HG03571 (cell line): Measurements from ENCODE around the gene RPL37A.

Experiments
- ATAC-seq: cut with Tn5 transposase; IDR thresholded peaks from one replicate; pipeline ENCODE4 v1.9.1; 2021; ENCODE audit not compliant: unreplicated experiment

The RPL37A gene

GRCh38 chr2:216486708-216487107, 11.9 kb upstream of the RPL37A start:
- ATAC-seq, result no peak

DNA sequence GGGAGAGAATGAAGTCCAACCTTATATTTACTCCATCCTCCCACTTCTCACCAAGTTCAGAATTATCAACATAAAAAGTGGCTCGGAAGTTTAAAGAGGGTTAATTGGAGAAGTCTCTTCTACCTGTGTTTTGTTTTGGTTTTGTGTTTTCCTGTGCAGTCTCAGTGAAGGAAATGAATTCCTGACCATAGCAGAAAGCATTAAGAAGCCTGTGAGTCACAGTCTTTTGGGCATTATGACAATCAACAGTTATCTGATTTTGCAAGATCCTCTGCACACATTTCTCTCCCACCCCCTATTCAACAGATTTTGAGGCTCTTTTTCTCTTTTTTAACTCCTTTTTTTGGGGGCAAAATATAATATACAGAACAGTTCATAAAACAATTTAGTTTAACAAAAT, 8.6 kb upstream of the RPL37A start:
- no peak for ATAC-seq

GRCh38 chr2:216491793-216492596, 6.6 kb upstream of the RPL37A start:
- ATAC-seq, result peak; percentile 90

DNA sequence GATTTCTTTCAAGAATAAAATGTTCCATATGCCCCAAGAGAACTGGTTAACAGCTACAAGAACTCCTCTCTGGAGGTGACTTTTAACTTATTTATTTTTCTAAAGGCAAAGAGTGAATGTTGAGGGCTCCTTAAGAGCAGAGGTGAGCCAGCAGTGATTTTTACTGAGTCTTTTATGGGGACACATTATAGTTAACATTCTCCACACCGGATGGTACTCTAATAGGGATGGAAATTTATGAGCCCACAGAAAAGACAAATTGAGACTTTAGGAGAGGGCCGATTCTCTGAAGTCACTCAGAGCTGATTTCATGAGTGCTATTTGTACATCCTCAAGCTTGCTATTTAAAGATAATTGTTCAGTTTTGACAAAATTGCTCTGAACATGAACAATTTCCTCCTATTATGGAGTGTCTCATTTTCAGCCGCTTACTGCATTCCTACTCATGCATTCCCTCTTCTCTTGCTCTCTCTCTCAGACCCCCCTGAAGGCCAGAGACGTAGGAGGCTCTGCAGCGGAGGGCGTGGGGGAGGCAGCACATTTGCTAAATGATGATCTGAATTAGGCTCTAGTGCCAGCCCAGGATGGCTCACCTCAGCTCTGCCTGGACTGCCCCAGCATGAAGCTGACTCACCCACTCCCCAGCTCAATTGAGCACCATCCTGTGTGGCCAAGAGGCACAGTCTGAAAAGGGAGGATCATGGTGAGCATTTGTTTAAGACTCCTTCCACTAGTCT, 5.9 kb upstream of the RPL37A start:
- no peak for ATAC-seq

GRCh38 chr2:216493334-216493685, 5.3 kb upstream of the RPL37A start:
- no peak for ATAC-seq

DNA sequence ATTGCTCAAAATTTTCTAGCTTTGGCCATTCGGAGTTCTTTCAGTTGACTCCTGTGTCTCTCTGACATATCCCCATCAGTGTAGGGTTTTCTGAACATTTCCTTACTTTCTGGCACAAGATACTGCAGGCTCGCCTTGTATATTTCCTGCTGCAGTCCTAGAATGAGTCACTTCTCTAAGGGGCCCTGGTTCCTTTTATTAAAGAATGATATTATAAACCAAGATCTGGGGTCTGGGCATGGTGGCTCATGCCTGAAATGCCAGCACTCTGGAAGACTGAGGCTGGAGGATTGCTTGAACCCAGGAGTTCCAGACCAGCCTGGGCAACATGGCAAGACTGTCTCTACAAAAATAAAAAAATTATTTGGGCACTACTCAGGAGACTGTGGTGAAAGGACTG, 3.0 kb upstream of the RPL37A start:
- ATAC-seq, result no peak

DNA sequence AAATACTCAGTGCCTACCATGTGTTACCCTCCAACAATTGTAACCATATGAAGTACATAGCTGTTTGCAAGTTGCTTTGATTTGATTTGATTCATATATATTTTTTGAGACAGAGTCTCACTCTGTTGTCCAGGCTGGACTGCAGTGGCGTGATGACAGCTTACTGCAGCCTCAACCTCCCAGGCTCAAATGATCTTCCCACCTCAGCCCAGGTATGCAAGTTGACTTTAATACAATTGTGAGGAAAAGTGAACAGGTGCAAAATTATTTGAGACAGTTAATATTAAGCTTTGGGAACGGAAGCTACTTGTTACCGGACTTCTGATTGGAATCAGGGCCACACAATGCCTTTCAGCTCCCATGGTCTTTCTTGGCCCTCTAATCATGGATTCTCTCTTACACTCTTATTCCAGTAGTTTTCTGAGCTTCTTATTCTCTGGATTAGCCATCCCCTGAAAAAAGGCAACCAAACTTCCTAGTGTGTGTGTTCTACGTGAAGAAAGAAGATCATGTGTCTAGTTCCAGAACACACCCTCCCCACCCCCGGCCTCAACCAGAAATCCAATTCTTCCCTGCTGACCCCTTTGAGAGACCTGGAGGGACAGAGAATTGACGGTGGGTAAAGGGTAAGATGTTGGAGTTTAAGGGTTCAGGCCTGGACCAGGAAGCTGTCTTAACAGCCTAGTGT, 1.1 kb upstream of the RPL37A start:
- no peak for ATAC-seq

- ATAC-seq, result no peak
Measured at GRCh38 chr2:216498070-216498378, 620 bp upstream of the RPL37A start.

DNA sequence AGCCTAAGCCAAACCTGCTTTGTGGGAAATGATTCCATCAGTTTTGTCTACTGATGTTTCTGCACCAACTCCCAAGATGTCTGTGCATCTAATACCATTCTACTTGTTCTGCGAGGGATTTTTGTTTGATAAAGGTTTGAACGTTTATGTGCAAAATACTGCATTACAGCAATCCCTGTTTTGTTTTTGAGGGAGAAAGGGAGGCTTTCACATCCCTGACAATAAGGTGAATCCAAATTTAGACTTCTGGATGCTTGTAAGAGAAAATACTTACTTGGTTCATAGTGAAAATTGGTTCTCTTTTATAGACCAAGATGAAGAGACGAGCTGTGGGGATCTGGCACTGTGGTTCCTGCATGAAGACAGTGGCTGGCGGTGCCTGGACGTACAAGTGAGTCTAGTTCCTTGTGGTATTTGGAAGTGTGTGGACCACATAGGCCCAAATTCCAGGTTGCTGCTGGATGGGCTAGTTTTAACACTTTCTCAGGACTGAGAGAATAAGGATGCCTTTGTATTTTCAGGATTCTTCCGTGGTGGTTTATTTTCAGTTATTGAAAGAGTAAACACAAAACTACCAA, 1.1 kb downstream of the RPL37A start:
- ATAC-seq, result no peak

DNA sequence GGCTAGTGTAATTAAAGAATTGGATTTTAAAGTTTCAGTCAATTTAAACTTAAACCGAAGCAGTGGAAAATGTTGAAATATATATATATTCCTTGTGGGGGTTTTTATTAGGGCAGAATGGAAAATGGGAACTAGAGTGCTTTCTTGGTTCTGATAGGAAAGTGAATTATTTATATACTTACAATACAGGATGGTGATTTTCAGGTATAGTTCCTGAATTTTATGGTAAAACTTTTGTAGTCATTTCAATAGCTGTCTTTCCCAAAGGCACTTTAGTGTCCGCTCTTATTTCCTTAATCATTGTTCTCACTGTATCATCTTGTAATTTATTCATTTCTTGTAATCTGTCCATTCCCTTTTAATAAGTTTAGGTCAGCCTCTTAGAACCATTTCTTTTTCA, 1.9 kb downstream of the RPL37A start:
- no peak for ATAC-seq

GRCh38 chr2:216501854-216502253, 3.2 kb downstream of the RPL37A start:
- ATAC-seq, result no peak

DNA sequence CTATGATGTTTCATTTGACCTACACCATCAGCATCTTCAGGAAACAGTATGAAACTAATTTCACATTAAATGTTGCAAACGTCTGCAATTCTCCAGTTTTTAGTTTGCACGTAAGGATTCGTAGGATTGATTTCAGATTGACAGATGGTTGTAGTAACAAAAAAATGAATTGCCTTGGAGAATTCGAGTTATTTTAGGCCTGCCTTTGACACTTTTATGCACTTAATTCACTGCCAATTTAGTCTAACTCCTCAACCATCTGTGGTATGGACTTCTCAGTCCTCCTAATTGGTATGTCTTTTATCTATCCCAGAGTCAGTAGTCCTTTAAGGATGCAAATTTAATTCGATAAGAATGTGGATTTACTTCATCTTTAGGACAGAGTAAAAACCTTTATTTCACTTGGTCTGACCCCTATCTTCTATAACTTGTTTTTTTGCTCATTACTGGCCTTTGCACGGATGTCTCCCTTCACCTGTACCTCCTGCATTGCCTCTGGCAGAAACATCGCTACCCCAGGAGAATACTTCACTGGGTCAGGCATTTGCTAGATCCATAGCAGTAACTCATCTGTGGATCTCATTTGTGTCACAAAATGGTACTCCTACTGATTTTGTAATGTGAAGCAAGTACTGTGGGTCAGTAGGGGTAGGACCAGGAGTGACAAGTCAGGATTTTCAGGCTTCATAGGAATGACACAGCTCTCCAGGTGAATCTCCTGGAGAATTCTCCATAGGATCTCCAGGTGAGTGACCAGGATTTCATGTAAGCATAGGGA, 3.9 kb downstream of the RPL37A start:
- ATAC-seq, result no peak

- ATAC-seq, result no peak
Measured at GRCh38 chr2:216503159-216503629, 4.5 kb downstream of the RPL37A start.

DNA sequence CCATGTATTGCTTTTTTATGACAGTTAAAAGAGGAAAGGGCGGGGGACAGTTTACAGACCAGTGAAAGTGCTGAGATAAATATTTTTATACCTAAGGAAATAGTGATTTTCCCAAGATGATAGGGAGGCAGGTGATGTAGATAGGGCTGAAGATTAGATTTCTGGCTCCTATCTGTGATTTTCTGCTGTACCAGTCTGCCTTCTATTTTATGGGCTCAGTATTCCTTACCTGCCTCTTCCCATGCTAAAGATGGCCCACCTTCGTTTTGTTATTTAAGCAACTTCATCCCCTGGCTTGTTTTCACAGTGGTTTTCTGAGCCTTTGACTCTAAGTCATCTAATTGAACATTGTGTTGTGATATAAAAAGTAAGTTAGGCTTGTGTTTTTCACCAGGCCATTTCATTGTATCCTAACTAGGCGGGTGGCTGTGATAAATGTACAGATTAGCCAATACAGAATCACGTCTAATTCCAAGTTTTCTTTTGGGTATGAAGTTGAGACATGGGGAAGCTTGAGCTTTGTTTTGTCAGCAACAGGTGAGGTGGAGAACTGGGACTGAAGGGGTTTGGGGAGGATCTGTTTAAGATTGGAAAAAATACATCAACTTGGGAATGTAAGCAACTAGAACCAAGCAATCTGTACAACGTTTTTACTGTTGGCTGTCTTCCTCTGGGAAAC, 5.2 kb downstream of the RPL37A start:
- ATAC-seq, result no peak

DNA sequence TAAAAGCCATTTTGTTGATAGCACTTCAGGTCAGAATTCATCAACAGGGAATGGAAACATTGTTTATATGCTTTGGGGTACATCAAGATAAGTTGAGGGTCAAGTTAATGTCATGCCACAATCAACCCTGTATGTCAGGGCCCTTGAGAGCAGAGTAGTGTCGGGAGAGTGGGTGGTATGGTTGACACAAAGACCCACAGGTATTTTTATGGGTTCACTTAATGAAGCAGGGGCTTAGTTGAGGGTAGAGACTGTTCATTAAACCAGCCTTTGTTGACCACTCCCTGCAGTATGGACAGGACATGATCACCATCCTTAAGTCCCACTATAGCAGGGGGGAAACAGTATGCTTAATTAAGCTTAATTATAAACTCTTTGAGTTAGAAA, 5.7 kb downstream of the RPL37A start:
- ATAC-seq, result no peak

- ATAC-seq, result no peak
Measured at GRCh38 chr2:216505133-216506106, 6.8 kb downstream of the RPL37A start.

DNA sequence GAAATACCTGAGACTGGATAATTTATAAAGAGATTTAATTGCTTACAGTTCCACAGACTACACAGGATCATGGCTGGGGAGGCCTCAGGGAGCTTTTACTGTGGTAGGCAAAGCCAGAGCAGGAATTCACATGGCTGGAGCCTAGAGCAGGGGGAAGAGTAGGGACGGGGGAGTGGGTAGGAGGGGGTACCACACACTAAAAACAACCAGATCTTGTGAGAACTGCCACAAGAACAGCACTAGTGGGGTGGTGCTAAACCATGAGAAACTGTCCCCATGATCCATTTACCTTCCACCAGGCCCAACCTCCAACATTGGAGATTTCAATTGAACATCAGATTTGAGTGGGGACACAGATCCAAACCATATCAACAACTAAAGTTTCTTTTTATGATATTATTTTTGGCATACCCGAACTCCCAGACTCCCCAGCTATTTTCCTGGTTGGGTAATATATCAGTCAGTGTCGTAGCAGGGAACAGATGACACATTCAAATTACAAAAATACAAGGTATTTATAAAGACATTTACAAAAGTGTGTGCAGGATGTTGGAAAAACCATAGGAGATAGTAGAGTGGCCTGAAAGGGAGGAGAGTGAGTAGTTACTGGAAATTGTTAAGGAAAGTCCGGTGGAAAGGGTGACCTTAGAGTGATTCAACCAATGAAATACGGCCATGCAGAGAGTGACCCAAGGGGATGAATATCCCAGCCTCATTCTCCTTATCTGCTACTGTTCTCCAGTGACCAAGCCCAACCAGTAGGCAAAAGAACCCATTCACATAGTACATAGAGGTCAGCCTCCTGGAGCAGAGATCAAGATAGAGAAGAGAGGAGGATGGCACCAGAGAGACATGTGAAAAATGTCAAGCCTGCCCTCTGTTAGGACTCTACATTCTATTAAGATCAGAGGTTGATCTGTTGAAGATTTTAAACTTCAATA, 8.8 kb downstream of the RPL37A start:
- no peak for ATAC-seq

- no peak for ATAC-seq
Measured at GRCh38 chr2:216508229-216508628, 9.6 kb downstream of the RPL37A start.
